Stimulated activated naive CD8-positive, alpha-beta T cell treated with anti-CD3 and anti-CD28 coated beads, Interleukin-15, Interleukin-2, amounts not matched to agents 100 ng/mL and 50 ng/mL, for 24 hours (primary cell): ENCODE data around the gene ZNF624.

Source experiments
- H3K27ac Mint-ChIP-seq: one replicate; pipeline ENCODE4 v1.8.0; 2021; ENCODE audit warnings: mild to moderate bottlenecking, mixed read lengths
- H3K27me3 Mint-ChIP-seq: one replicate; pipeline ENCODE4 v1.8.0; 2021; ENCODE audit warnings: mixed read lengths
- H3K36me3 Mint-ChIP-seq: one replicate; pipeline ENCODE4 v1.8.0; 2021; ENCODE audit warnings: low read depth, mixed read lengths
- H3K4me1 Mint-ChIP-seq: one replicate; pipeline ENCODE4 v1.8.0; 2021; ENCODE audit warnings: low read depth, mixed read lengths
- H3K4me3 Mint-ChIP-seq: one replicate; pipeline ENCODE4 v1.8.0; 2021; ENCODE audit warnings: mild to moderate bottlenecking, mixed read lengths
- H3K9me3 Mint-ChIP-seq: one replicate; pipeline ENCODE4 v1.8.0; 2021; ENCODE audit warnings: mixed read lengths

ZNF624 gene

DNA sequence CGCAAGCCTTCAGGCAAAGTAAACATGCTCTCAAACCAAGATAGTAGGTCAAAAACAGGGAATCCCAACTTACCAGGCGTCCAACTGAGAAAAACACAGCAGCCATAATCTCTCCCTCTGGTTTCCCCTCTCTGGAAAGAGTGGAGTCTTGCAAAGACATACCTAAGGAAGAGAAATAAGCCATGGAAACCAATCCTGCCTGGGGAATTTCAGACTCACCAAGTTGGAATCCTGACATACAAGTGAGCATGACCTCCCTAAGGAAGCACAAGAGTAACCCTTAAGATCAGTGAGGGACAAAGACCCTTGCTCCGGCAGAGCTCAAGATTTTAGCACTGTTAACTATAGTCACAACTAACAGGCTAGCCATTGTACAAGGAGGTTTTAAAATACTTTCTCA is 4.1 kb downstream of the ZNF624 start:
- H3K27ac Mint-ChIP-seq = no peak overlapping the region
- H3K9me3 Mint-ChIP-seq = no peaks in the 10 kb centered on the region
- H3K36me3 Mint-ChIP-seq = peaks cover 25% of the 10 kb centered on the region
- peaks cover 14% of the 10 kb centered on the region for H3K4me1 Mint-ChIP-seq
- no peaks in the 10 kb centered on the region for H3K27me3 Mint-ChIP-seq
- no peak overlapping the region for H3K4me3 Mint-ChIP-seq

DNA sequence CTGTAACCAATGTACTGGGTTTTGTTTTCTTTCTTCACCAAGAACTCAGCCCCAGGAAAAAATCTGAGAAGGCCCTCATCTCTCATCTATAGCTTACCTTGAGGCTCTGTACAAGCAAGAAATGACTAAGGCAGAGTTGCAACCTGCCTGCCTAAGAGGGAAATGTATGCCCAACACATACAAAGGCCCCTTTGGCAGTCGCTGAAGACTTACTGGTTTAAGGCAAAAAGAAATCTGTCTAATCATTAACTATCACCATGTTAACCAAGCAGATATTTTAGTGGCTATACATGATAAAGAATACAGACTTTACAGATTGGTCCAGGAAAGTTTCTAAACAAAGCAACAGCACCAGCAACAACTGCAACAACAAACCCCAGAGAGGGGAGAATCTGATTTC is 14.2 kb downstream of the ZNF624 start:
- Mint-ChIP-seq H3K36me3 (peaks cover 71% of the 10 kb centered on the region), H3K27ac (no peak overlapping the region), H3K27me3 (no peaks in the 10 kb centered on the region), H3K4me3 (no peak overlapping the region), H3K9me3 (peaks cover 3% of the 10 kb centered on the region), H3K4me1 (no peaks in the 10 kb centered on the region)

DNA sequence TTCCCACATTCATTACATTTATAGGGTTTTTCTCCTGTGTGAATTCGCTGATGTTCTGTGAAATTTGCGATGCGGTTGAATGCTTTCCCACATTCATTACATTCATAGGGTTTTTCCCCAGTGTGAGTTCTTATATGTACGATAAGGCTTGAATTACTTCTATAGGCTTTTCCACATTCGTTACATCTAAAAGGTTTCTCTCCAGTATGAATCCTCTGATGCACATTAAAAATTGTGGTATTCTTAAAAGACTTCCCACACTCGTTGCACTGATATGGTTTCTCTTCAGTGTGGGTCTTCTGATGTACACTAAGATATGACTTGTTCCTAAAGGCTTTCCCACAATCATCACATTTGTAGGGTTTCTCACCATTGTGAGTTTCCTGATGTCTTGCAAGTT is 30.4 kb downstream of the ZNF624 start:
- Mint-ChIP-seq H3K9me3 (peaks cover 54% of the 10 kb centered on the region), H3K4me3 (no peak overlapping the region), H3K27me3 (no peaks in the 10 kb centered on the region), H3K36me3 (peaks cover 76% of the 10 kb centered on the region), H3K27ac (no peak overlapping the region), H3K4me1 (no peaks in the 10 kb centered on the region)

DNA sequence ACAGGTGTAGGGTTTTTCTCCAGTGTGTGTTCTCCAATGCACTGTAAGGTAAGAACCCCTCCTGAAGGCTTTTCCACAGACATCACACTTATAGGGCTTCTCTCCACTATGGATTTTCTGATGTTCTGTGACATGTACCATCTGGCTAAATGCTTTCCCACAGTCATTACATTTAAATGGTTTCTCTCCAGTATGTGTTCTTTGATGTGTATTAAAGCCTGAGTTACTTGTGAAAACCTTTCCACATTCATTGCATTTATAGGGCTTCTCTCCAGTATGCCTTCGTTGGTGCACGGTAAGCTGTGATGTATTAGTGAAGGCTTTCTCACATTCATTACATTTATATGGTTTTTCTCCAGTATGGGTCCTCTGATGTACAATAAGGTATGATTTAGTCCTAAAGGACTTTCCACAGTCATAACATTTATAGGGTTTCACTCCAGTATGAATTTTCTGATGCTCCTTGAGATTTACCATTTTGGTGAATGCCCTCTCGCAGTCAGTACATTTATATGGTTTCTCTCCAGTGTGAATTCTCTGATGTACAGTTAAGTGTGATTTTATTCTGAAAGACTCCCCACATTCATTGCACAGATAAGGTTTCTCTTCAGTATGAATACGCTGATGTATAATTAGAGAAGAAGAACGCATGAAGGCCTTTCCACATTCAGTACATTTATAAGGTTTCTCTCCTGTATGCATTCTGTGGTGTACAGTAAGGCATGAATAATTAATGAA is 30.9 kb downstream of the ZNF624 start:
- no peak overlapping the region for H3K27ac Mint-ChIP-seq
- H3K36me3 Mint-ChIP-seq = peaks cover 70% of the 10 kb centered on the region
- H3K27me3 Mint-ChIP-seq = no peaks in the 10 kb centered on the region
- H3K4me1 Mint-ChIP-seq = no peaks in the 10 kb centered on the region
- no peak overlapping the region for H3K4me3 Mint-ChIP-seq
- peaks cover 51% of the 10 kb centered on the region for H3K9me3 Mint-ChIP-seq

DNA sequence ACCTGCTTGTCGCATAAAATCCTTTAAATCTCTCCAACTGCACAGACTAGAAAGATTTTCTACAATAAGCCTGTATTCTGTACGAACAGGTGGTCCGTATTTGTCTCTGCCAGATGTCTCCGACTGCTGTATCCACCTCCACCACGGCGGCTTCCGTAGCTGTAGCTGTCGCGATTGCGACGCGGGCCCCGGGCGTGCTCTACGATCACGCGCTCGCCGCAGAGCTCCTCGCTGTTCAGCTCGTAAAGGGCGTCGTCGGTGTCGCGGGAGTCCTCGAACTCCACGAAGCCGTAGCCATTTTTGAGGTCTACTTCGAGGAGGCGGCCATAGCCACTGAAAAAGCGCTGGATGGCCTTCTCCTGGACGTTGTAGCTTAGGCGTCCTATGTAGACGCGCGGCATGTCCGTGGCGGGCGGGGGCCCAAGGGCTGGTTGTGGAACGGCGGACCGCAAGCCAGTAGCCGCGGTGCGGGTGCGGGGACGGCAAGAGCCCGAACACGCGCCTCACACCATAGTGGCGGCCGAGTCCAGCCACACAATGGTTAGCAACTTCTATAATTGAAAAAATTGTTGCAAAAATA is 36.1 kb downstream of the ZNF624 start:
- Mint-ChIP-seq H3K27ac (no peak overlapping the region), H3K4me3 (no peak overlapping the region), H3K36me3 (peaks cover 37% of the 10 kb centered on the region), H3K27me3 (no peaks in the 10 kb centered on the region), H3K9me3 (peaks cover 60% of the 10 kb centered on the region), H3K4me1 (no peaks in the 10 kb centered on the region)

DNA sequence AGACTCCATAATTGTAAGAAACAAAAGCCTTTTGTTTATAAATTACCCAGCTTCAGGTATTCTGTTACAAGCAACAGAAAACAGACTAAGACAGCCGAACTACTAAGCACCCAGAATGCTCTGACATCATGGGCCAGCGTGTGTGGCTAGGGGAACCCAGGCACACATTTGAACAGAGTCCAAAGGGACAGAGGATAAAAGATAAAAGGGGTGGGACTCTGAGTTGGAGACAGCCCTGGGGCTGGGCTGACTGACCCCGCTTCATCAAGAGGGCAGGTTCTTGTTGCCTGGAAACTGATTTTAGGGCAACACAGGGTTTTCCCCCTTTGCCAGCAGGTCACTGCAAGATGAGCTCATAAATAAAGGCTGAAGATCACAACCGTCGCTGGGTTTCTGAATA is 54.1 kb downstream of the ZNF624 start:
- H3K4me3 Mint-ChIP-seq = no peak overlapping the region
- H3K9me3 Mint-ChIP-seq = peaks cover 15% of the 10 kb centered on the region
- H3K36me3 Mint-ChIP-seq = no peaks in the 10 kb centered on the region
- no peaks in the 10 kb centered on the region for H3K4me1 Mint-ChIP-seq
- no peak overlapping the region for H3K27ac Mint-ChIP-seq
- H3K27me3 Mint-ChIP-seq = peaks cover 13% of the 10 kb centered on the region

DNA sequence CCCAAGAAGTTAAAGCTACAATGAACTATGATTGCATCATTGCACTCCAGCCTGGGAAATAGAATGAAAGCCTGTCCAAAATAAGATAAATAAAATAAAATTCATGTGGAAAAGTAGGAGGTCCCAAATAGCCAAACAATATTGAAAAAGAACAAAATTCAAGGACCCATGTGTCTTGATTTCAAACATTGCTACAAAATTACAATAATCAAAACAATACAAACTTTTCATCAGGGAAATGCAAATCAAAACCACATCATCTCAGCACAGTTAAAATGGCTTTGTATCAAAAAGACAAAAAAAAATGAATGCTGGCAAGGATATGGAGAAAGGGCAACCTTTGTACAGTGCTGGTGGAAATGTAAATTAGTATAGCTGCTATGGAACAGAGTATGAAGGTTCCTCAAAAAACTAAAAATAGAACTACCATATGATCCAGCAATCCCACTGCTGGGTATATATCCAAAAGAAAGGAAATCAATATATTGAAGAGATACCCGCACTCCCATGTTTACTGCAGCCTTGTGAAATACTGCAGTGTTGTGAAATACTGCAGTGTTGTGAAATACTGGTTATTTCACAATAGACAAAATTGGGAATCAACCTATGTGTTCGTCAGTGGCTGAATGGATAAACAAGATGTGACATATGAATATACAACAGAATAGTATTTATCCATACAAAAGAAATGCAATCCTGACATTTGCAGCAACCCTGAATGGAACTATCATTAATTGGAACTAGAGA is 60.1 kb downstream of the ZNF624 start:
- Mint-ChIP-seq H3K4me3 (no peak overlapping the region), H3K27me3 (peaks cover 29% of the 10 kb centered on the region), H3K4me1 (no peaks in the 10 kb centered on the region), H3K36me3 (no peaks in the 10 kb centered on the region), H3K27ac (no peak overlapping the region), H3K9me3 (no peaks in the 10 kb centered on the region)

DNA sequence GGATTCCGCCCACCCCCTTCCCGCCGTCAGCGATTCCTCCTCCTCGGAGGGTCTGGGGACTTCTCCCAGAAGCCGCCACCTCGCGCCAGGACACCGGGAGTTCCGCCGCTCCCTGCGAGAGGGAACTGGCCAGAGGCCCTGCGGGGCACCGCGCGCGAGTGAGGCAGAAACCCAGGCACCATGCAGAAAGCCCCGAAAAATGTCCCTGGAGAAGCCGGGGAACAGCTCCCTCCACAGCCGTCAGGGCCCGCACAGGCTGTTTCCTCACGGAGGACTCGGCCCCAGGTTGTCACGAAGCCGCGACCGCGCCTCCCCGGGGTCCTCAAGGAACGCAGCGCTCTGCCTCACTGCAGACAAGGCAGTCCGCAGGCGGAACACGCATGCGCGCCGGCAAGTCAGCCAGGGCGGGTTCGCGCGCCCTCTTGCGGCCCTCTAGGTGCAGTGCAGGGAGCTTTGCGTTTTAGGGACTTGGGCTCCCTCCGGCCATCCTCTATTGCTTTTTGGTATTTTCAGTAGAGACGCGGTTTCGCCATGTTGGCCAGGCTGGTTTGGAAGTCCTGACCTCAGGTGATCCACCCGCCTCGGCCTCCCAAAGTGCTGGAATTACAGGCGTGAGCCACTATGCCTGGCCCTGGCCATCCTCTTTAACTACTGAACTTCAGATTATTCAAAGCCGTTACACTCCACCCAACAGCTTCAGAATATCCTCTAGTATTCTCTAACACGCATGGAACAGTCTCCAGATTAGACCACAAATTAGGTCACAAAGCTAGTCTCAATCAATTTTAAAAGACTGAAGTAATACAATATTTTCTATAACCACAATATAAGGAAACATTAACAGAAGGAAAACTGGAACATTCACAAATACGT is 64.3 kb downstream of the ZNF624 start:
- Mint-ChIP-seq H3K4me3 (peak overlapping the region; percentile 71), H3K9me3 (no peaks in the 10 kb centered on the region), H3K27me3 (peaks cover 51% of the 10 kb centered on the region), H3K36me3 (no peaks in the 10 kb centered on the region), H3K4me1 (peaks cover 4% of the 10 kb centered on the region), H3K27ac (no peak overlapping the region)

DNA sequence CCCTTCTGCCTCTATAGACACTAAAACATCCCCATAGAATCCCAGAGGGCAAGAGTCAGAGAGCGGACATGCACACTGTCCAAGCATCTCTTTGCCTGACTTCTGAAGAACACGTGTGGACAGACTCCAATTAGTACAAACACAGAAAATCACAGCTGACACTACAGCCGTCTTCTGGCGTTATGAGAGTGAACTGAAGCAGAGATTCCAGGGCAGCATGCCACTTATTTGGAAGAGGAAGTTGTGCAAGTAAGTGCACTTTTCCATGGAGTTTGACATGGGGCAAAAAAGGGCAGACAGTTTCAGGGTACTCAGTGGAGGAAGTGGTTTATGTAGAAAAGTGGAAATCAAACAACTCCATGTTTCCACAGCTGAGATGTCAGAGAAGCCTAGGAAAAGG is 67.9 kb downstream of the ZNF624 start:
- H3K27me3 Mint-ChIP-seq = peaks cover 42% of the 10 kb centered on the region
- no peaks in the 10 kb centered on the region for H3K9me3 Mint-ChIP-seq
- peaks cover 11% of the 10 kb centered on the region for H3K4me1 Mint-ChIP-seq
- no peak overlapping the region for H3K4me3 Mint-ChIP-seq
- H3K36me3 Mint-ChIP-seq = no peaks in the 10 kb centered on the region
- no peak overlapping the region for H3K27ac Mint-ChIP-seq

DNA sequence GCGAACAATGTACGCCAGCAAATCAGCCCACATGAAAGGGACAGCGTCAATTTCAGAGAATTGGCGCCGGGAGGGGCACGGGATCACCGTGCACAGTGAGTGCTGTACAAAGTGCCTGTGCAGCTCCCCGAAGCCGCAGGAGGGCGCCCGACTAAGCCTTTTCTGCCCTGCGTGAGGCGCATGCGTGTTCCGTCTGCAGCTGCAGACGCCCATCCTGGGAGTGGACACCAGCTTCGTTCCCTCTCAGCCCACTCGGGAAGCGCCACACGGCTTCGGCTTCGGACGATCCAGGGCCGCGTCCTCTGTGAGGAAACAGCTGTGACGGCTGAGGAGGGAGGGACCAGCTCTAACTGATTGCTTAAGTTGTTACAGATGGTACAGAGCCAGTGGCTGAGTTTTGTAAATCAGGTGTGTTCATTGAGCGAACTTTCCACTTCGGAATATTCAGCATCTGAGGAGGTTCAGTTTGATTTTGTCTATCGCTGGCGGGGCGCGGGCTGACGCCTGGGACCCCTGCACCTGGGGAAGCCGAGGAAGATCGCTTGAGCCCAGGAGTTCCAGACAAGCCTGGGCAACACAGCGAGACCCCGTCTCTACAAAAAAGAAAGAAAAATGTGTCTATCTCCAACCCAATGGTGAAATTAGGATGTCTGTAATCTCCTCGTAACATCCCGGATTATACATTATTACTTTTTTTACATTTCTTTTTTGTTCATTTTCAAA is 69.2 kb downstream of the ZNF624 start:
- Mint-ChIP-seq H3K4me3 (peak overlapping the region; percentile 78), H3K36me3 (no peaks in the 10 kb centered on the region), H3K27me3 (peaks cover 45% of the 10 kb centered on the region), H3K4me1 (peaks cover 11% of the 10 kb centered on the region), H3K9me3 (no peaks in the 10 kb centered on the region), H3K27ac (peak overlapping the region; percentile 21)

DNA sequence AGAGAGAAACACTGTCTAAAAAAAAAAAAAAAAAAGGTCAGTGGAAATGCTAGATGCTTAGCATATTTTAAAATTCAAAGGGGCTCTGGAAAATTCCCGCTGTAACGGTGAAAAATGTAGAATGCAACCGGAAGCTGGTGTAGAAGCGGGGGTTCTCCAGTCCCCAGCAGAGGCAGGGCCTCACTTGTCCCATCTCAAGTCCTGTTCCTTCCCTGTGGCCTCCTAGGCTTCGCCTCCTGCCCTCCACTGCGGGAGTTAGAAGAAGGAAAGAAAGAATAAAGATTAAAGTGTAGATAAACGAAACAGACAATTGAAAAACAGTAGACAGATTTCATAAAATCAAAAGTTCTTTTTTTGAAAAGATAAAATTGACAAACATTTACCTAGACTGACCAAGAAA is 69.9 kb downstream of the ZNF624 start:
- peaks cover 49% of the 10 kb centered on the region for H3K27me3 Mint-ChIP-seq
- H3K4me1 Mint-ChIP-seq = peaks cover 11% of the 10 kb centered on the region
- peak overlapping the region; percentile 78 for H3K4me3 Mint-ChIP-seq
- no peaks in the 10 kb centered on the region for H3K9me3 Mint-ChIP-seq
- no peaks in the 10 kb centered on the region for H3K36me3 Mint-ChIP-seq
- H3K27ac Mint-ChIP-seq = peak overlapping the region; percentile 21

DNA sequence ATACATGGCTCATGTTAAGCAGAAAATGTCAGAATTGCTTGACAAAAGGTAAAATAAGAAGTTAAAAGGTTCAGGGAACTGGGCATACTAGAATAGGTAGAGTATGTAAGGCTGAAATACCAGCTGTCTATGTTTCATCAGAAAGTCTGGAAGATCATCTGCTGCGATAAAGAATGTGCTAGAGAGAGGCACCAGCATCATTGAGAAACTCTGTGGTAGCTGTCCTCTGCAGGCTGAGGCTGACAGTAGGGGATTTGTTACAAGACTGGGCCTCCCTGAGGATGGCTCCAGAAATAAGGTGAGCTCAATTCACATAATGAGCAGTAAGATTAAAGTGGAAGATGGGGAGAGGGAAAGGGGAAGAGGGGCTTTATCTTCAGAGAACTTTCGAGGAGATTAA is 80.2 kb downstream of the ZNF624 start:
- peaks cover 12% of the 10 kb centered on the region for H3K27me3 Mint-ChIP-seq
- no peaks in the 10 kb centered on the region for H3K36me3 Mint-ChIP-seq
- H3K4me3 Mint-ChIP-seq = no peak overlapping the region
- H3K4me1 Mint-ChIP-seq = peaks cover 12% of the 10 kb centered on the region
- no peaks in the 10 kb centered on the region for H3K9me3 Mint-ChIP-seq
- H3K27ac Mint-ChIP-seq = no peak overlapping the region
